ENCODE results near the gene DGCR6. TPM values are rescaled to one million over a fixed set of nuclear protein-coding genes. Genes with fewer than 3 reads are reported as not detected.
"Not testable (repeated sequence)": the region's sequence is repeated elsewhere in the genome, so short reads cannot be mapped to it uniquely, and the experiment has no call there.

Gene DGCR6
- total RNA-seq, 1 donor from 2014 or later = 0.35 TPM

GRCh38 chr22:18957621-18958320 lies 51.7 kb downstream of the DGCR6 start:
- H3K9me3 Mint-ChIP-seq; H3K36me3 Mint-ChIP-seq (ENCODE audit: low read depth); CTCF ChIA-PET; POLR2A ChIA-PET; DNase-seq; H3K27ac Mint-ChIP-seq; ATAC-seq (ENCODE audit: low read depth); H3K27me3 Mint-ChIP-seq; H3K4me3 Mint-ChIP-seq; H3K4me1 Mint-ChIP-seq; intact Hi-C loops (cut with micrococcal nuclease): not testable (repeated sequence)

GRCh38 chr22:18958321-18958705 lies 52.2 kb downstream of the DGCR6 start:
- H3K27me3 Mint-ChIP-seq; DNase-seq; H3K4me3 Mint-ChIP-seq; H3K4me1 Mint-ChIP-seq; ATAC-seq (ENCODE audit: low read depth); POLR2A ChIA-PET; intact Hi-C loops (cut with micrococcal nuclease); CTCF ChIA-PET; H3K36me3 Mint-ChIP-seq (ENCODE audit: low read depth); H3K9me3 Mint-ChIP-seq; H3K27ac Mint-ChIP-seq: not testable (repeated sequence)

DNA sequence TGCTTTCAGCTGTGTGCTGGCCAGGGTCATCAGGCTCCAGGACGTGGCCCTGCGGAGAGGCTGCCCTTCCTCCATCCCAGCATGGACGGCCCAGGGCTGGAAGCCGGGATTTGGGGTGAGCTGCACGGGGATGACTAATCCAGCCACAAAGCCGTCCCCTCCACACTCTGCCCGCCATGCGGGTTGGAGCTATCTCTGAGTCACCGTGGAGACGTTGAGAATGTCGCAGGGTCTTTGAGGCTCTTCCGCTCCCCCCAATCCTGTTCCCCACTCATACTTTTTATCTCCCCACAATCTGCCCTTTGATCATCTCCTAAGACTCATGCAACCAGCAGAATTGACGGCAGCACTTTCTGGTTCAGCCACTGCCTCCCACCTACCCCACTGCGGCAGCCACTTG lies 52.6 kb downstream of the DGCR6 start:
- H3K27ac Mint-ChIP-seq; H3K36me3 Mint-ChIP-seq (ENCODE audit: low read depth); intact Hi-C loops (cut with micrococcal nuclease); ATAC-seq (ENCODE audit: low read depth); CTCF ChIA-PET; H3K9me3 Mint-ChIP-seq; H3K27me3 Mint-ChIP-seq; H3K4me3 Mint-ChIP-seq; DNase-seq; POLR2A ChIA-PET; H3K4me1 Mint-ChIP-seq: not testable (repeated sequence)

- intact Hi-C loops (cut with micrococcal nuclease); H3K4me1 Mint-ChIP-seq; CTCF ChIA-PET; POLR2A ChIA-PET; ATAC-seq (ENCODE audit: low read depth); H3K27ac Mint-ChIP-seq; H3K4me3 Mint-ChIP-seq; H3K36me3 Mint-ChIP-seq (ENCODE audit: low read depth); H3K27me3 Mint-ChIP-seq; DNase-seq; H3K9me3 Mint-ChIP-seq: not testable (repeated sequence)
Measured at GRCh38 chr22:18959266-18959665, 53.1 kb downstream of the DGCR6 start.

- ATAC-seq (ENCODE audit: low read depth); H3K4me1 Mint-ChIP-seq; intact Hi-C loops (cut with micrococcal nuclease); H3K27me3 Mint-ChIP-seq; DNase-seq; CTCF ChIA-PET; H3K4me3 Mint-ChIP-seq; POLR2A ChIA-PET; H3K36me3 Mint-ChIP-seq (ENCODE audit: low read depth); H3K27ac Mint-ChIP-seq; H3K9me3 Mint-ChIP-seq: not testable (repeated sequence)
Measured at GRCh38 chr22:18959741-18960140, 53.6 kb downstream of the DGCR6 start.

DNA sequence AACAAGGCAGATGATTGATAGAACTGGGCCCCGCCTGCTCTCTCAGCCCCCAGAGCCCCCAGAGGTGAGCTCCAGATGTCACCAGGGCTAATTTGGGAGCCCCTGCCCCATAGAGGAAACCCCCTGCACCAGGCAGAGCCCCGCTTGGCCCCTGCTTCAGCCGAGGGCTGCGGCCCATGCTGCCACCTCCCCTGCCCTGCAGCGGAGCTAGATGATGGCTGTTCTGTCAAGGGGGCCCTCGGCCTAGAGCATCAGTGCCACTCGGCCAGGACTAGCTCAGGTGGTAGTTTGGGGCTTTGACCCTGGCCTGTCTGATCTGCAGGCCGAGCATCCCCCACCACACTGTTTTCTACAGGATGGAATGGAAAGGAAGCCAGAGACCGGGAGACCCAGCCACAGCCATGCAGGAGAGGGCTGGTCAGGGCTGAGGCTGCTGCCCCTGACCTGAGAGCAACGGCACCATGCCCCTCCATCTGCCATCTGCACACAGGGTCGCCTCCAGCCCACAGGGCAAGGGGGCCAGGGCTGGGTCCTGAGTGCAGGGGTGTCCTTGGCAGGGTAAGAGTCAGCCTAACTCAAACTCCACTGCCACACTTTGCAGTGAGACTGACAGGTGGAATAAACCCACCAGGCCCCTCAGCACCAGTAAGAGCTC lies 54.2 kb downstream of the DGCR6 start:
- H3K9me3 Mint-ChIP-seq; ATAC-seq (ENCODE audit: low read depth); POLR2A ChIA-PET; H3K27me3 Mint-ChIP-seq; H3K36me3 Mint-ChIP-seq (ENCODE audit: low read depth); intact Hi-C loops (cut with micrococcal nuclease); DNase-seq; CTCF ChIA-PET; H3K4me1 Mint-ChIP-seq; H3K4me3 Mint-ChIP-seq; H3K27ac Mint-ChIP-seq: not testable (repeated sequence)

DNA sequence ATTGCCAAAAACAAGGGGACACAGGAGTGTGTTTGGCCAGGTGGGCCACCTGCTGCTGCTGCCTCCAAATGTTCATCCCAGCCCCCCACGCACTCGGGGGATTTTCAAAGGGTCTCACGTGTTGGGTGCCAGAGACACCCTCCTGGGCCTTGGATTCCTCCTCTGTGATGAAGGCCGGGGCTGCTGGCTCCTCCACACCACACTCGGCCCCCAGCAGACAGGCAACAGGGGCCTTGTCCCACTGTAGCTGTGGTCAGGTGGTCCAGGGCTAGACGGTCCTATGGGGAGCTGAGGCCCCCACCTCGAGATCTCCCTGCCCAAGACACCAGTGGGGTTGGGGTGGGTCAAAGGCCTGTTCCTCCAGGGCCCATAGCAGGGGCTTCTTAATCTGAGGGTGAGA lies 55.1 kb downstream of the DGCR6 start:
- intact Hi-C loops (cut with micrococcal nuclease); DNase-seq; POLR2A ChIA-PET; H3K4me1 Mint-ChIP-seq; ATAC-seq (ENCODE audit: low read depth); H3K9me3 Mint-ChIP-seq; H3K4me3 Mint-ChIP-seq; H3K27ac Mint-ChIP-seq; H3K27me3 Mint-ChIP-seq; CTCF ChIA-PET; H3K36me3 Mint-ChIP-seq (ENCODE audit: low read depth): not testable (repeated sequence)

Other genes starting within 250 kb of the DGCR6 start
- gene PRODH, start 30.0 kb downstream of the DGCR6 start, total RNA-seq = not detected in 2 replicates
- 29.3 and 33.2 TPM in 2 replicates for gene DGCR2, start 216.1 kb downstream of the DGCR6 start, total RNA-seq
- 0.13 TPM in 1 of 2 replicates, not detected in the other for gene TSSK2, start 225.0 kb downstream of the DGCR6 start, total RNA-seq
- gene ESS2, start 238.3 kb downstream of the DGCR6 start, total RNA-seq = 14.9 and 17.2 TPM in 2 replicates
- not detected in 2 replicates for gene GSC2, start 244.0 kb downstream of the DGCR6 start, total RNA-seq